RKO (cell line): ENCODE measurements around the gene PLPPR1.
"Not testable (repeated sequence)": the region's sequence is repeated elsewhere in the genome, so short reads cannot be mapped to it uniquely, and the experiment has no call there.

ENCODE experiments used
- DNase-seq: peaks from one replicate; pipeline ENCODE4 v3.0.0-alpha.2; 2016; ENCODE audit warnings: low spot score

The PLPPR1 gene

GRCh38 chr9:101121836-101122399 lies 93.4 kb downstream of the PLPPR1 start:
- no peak for DNase-seq

DNA sequence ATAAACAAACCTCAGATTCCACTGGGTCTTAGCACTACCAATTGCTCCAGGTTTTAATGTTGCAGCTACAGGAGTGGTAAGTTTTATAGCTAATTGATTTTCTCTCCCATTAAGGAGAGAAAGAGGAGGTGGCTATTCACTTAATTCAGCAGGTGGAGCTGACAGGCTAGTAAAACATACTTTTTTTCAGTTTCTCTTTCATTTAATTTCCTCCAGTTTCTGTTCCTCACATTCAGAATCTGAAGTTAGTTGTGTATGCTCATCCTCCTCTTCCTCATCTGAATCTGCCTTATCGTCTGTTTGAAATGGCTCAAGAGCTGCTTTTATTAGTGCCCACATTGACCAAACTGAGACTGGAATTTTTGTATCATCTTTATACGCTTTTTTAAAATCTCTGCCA lies 98.0 kb downstream of the PLPPR1 start:
- no peak for DNase-seq

GRCh38 chr9:101127369-101127768 lies 98.8 kb downstream of the PLPPR1 start:
- DNase-seq, result not testable (repeated sequence)

- DNase-seq, result no peak
These were observed 100.1 kb downstream of the PLPPR1 start for GRCh38 chr9:101128623-101129022.

DNA sequence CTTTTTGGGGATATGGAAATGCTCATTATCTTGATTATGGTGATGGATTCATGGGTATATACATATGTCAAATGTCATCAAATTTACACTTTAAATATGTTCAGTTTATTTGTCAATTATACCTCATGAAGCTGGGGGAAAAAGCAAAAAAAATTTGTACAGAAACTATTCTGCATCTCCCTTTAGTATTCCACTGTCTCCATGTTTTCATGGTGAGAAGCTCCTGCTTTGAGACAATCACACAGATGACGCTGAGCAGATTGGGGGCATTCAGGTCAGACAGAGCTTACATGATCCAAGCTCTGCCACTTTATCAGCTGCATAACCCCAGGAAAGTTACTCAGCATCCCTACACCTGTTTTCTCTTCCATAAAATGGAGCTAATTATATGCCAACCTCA lies 101.5 kb downstream of the PLPPR1 start:
- DNase-seq, result no peak

DNA sequence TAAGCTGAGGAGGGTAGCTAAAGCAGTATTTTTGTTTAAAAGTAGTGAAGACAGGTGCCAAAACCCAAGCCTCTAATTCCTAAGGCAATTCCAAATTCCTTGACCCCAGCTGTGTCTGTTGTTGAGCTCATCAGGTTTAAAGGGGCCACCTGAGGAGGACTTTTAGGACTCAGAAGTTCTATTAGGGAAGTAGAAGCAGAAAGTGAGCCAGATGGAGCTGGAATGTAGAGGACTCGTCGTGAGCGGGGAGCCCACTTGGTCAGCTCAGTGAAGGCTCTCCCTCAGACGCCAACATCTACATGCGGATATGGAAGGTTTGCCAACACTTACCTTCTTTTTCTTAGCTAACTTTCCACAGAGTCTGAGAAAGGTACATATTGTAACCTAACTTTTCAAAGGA lies 102.8 kb downstream of the PLPPR1 start:
- no peak for DNase-seq

DNA sequence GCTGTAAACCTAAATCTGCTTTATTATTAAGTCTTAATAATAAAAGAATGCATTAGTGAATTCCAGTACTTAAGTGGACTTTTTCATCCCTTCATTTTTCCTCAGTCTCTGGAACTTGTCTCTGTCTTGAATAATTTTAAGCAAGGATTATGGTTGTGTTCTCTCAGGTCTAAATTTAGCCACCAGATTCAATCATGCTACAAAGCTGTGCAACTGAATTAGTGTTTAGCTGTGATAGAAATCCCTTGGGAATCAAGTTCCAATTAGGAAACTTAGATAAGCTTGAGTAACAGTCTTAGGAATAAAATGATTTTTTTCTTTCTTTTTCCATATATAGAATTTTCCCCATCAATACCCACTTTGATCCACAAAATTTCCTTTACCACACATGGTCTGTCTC lies 104.3 kb downstream of the PLPPR1 start:
- DNase-seq, result no peak

DNA sequence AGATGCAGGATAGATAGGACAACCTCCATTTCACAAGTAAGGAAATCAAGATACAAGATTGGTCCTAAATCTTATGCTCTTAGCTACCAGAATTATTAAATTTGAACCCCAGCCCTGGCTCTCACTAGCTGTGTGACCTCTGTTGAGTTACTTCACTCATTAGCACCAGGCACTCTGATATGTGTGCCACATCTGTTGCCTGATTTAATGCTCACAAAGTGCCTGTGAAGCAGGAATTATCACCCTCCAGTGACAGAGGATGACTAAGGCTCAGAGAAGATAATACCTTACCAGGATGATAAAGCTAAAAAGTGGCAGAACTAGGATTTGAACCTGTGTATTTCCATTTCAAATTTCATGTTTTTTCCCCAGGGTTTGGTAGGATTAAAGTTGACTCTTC lies 110.0 kb downstream of the PLPPR1 start:
- DNase-seq, result no peak

GRCh38 chr9:101139082-101139481 lies 110.6 kb downstream of the PLPPR1 start:
- DNase-seq, result no peak

DNA sequence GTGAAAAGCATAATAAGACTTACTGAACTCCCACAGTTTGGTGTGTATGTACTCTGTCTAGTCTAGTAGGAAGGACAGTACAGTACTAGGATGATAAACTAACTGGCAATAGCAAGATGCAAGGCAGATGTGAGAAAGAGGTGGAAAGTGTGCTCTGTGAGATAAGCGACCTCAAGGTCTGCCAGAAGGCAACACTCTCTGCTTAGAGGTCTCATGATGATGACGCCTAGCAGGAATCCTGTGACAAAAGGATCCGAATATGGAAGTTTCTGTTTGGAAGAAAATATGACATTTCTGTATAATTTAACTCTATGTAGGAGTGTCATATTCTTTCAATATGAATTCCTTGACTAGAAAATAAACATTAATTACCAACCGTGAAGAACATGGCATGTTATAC lies 112.2 kb downstream of the PLPPR1 start:
- DNase-seq, result no peak

GRCh38 chr9:101146508-101146907 lies 118.0 kb downstream of the PLPPR1 start:
- no peak for DNase-seq

DNA sequence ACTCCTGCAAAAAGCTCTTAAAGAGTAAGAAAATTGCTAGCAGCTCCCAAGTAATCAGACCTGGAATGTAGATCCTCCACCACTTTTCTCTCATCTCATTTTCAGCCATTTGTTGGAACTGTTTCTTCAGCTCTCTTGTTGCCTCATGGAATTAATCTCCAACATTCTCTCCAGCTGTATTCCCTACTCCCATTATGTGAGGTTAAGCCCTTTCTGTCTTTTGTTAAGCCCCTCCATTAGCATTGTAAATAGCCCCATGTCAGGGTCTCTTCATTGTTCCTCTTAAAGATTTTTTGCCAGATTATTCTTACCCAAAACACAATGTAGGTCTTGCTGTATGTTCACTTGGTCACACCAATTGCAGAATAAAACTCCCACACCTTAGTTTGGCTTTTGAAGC lies 119.8 kb downstream of the PLPPR1 start:
- no peak for DNase-seq

DNA sequence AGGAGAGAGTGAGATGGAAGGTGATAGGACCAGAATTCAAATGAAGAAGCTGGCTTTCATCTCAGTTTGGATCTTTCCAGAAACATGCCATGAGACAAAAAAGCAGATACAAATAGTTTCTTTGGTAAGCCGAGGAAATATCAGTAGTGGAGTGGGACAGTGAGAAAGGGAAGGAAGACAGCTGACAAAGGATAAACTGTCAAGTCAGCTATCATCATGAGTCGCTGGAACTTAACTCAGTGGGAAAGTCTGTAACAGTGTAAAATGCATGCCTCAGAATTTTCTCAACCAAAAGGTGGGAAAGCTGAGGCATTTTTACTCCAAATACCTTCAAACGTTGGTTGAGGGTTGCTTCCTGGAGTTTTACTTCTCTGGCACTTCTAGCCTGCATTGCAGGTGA lies 129.8 kb downstream of the PLPPR1 start:
- no peak for DNase-seq

DNA sequence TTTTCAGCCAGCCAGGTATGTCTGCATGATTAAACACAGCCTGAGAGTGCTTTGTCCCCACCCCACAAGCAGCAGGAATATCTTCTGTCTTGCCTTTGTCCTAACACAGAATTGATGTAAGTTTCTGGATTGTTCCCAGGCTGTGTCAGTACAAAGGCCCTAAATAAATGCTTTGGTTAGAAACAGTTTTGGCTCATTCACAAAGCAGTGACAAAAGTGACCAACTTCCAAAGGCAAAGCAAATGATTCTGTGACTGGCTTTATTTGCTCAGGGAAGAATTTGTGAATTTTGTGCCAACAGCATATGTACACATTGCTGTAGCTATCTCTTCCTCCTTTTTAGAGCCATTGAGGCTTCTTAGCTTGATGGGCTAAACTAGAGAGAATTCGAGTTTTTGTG lies 133.7 kb downstream of the PLPPR1 start:
- no peak for DNase-seq

DNA sequence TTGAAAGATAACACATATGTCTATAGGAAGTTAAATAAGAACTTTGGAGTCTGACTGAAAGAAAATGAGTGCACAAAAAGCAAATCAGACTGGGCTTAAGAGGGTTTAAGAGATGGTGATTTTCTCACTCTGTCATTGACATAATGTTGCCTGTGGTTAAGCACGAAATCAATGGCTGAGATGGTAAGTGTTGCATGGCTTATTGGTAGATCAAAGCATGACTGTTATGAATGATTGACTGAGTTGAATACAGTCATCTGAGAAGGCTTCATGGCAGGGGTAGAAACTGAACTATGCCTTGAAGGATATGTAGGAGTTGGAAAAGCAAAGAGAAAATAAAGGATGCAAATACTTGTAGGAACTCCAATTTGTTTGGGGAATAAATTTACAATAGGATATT lies 136.6 kb downstream of the PLPPR1 start:
- DNase-seq, result no peak

DNA sequence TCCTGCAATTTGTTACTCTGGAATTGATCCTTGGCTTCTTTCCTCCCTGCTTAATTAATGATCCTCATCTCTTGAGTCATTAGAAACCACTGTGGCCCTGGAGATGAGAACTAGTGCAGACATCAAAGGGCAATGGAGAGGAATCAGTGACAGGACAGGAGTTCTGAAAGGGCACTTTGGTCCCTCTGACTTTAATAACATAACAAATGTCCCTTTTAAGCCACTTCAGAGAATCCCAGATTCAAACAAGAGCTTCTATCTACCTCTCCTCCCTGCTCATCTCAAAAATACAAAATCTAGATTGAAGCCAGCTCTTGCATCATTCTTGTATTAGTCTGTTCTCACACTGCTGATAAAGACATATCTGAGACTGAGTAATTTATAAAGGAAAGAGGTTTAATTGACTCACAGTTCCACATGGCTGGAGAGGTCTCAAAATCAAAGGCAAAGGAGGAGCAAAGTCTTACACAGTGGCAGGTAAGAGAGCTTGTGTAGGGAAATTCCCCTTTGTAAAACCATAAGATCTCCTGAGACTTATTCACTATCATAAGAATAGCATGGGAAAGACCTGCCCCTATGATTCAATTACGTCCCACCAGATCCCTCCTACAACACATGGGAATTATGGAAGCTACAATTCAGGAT lies 139.1 kb downstream of the PLPPR1 start:
- DNase-seq, result no peak

DNA sequence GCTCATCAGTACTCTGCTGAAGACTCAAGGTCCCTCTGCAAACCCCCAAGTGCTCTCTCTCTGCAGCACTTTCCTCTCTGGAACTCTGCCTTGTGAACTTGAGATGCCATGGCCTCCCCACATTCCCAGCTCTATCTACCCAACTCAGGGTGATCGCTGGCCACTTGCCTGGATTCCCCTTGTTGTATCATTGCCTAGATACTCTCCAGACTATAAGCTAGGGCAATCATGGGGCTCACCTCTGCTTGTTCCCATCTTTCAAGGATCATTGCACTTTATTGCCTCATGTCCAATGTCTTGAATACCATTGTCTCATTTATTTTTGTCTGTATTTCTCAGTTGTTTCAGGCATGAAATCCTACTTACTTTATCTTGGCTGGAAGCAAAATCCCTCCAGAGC lies 144.1 kb downstream of the PLPPR1 start:
- DNase-seq, result no peak

DNA sequence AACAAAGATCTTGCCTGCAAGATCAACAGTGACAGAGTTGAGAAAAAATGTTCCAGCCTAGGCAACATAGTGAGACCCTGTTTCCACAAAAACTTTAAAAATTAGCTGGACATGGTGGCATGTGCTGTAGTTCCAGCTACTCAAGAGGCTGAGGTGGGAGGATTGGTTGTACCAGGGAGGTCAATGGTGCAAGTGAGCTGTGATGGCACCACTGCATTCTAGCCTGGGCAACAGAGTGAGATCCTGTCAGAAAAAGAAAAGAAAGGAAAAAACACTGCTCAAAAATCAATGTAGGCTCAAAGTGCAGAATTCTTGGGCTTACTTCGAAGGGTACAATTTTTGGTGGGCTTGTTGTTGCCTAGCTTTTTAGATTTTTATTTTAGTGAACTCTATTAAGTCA lies 145.4 kb downstream of the PLPPR1 start:
- DNase-seq, result no peak

DNA sequence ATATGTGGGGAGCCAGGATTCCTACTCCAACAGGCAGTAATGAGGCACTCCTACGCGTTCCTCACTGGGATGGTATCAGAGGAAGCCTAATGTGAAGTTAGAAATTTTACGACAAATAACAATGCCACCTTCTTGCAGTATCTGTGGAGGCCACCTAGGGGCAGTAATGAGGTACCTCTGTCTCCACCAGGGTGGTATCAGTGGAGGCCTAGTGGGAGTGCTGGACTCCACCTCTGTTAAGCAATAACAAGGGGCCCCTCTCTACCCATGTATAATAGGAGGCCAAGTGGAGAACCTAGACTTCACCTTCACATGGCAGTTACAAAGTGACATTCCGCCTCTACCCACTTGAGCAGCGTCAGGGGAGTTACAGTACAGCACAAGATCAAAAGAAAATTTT lies 147.9 kb downstream of the PLPPR1 start:
- DNase-seq, result no peak

- DNase-seq, result no peak
These were observed 156.3 kb downstream of the PLPPR1 start for GRCh38 chr9:101184813-101185278.

DNA sequence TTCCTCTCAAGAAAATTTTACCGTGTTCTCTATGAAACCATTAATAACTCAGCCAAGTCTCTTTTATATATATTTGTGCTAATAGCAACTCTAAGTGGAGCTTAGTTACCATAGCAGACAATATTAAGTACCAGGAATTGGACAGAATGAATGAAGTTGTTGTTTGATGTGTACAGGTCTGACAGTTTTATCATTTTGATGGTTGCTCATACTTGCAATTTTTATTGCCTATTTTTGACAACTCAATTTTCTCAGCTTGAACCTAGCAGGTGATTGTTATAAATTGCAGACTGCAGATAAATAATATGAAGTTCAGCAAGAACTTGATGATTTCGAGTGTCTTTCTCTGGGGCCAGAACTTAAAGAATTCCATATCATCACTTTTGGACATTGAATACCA lies 163.2 kb downstream of the PLPPR1 start:
- DNase-seq, result no peak

DNA sequence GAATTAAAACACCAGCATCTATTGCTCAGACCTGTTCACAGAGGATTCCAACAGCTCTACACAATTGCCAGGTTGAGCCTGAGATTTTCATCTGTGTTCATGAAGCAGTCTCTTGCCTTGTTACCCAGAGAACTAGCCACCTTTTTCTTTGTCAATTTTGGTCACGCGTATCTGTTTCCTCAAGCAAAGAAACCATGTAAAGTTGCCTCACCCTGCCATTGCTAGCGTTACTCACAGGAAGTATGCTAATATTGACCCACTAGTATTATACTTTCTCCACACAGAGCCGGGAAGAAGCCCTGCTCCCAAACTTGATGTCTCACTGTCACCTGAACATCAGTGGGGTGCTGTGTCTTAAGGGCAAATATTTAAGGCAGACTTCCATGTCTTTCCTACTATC lies 168.5 kb downstream of the PLPPR1 start:
- no peak for DNase-seq

DNA sequence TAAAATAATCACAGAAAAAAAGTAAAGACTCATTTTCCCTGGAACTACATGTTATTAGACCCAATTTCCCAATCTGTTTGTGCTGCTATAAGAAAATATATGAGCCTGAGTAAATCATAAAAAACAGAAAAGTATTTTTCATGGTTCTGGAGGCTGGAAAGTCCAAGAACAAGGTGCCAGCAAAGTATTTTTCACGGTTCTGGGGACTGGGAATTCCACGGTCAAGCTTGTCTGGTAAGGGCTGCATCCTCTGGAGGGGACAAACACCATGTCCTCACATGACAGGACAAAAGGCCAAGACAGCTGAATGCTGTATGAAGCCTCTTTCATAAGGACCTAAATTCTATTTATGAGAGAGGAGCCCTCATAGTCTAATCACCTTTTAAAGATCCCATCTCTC lies 172.3 kb downstream of the PLPPR1 start:
- no peak for DNase-seq

- no peak for DNase-seq
These were observed 173.1 kb downstream of the PLPPR1 start for GRCh38 chr9:101201630-101202029.
